ENCODE results near the gene KXD1.
A peak's percentile ranks its signal among the peaks of the same experiment; 100 is the strongest.
"Not testable (repeated sequence)": the region's sequence is repeated elsewhere in the genome, so short reads cannot be mapped to it uniquely, and the experiment has no call there.

Gene KXD1, protein sequence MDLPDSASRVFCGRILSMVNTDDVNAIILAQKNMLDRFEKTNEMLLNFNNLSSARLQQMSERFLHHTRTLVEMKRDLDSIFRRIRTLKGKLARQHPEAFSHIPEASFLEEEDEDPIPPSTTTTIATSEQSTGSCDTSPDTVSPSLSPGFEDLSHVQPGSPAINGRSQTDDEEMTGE

DNA sequence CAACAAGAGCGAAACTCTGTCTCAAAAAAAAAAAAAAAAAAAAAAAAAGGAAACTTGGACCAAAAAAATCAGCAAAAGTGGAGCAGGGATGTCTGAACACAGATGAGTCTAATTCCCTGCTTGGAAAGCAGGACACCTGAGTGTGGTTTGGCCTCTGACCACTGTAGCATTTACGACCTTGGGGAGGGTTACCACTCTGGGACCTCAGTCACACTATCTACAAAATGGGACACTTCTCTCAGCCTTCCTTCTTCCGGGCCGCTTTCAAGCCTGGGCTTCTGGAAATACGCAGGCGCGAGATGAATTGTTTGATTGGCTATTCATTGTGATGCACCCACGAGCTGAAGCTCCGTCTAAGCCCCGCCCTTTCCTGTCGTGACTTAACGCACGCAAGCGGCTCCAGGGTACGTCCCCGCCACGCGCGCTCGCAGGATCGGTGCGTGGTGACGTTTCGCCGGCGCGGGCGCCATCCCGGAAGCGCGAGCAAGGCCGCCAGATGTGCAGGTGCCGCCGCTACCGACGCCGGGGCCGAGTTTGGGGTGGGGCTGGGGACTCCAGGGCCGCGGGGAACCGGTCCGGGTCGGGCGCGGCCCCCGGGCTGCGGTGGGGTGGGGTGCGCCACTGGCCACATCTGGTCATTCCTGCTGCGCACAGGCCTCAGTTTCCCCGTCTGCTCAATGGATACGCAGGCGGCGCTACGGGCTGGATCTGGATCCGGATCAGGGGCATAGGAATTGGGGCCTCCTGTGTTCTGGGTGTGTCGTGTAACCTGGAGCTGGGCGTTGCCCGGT, at the start of gene KXD1:
Gene KXD1 (plus strand): TSS at position 460 of the 791 bp plus-strand sequence. CDS start 4,187 bp downstream, outside the sequence.
- peak; percentile 100 for DNase-seq

DNA sequence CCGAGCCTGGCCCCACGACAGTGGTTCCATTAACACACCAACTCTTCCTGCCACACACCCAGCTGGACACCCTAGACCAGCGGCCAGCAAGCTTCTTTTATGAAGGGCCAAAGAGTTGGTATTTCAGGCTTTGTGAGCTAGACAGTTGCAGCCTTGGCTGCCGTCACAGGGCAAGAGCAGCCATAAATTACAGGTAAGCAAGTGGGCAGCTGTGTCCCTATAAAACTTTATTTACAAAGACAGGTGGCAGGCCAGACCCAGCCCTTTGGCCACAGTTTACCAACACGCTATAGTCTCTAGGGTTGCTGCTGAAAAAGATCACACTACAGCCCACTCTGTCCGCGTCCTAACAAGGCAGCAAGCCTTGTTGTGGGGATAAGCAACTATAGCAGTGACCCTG, 49.1 kb upstream of the KXD1 start:
- no peak for DNase-seq

DNA sequence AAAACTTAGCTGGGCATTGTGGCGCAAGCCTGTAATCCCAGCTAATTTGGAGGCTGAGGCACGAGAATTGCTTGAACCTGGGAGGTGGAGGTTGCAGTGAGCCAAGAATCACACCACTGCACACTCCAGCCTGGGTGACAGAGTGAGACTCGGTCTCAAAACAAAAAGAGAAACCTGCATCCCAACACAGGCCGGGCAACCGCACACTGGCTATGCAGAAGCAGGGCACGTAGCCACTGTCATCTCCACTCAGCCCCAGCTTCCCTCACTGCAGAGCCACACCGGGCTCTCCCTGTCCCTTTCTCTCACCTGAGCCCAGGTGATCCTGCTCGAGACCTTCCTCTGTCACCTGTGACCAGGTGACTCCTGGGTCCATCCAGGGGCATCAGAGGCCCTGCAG, 47.5 kb upstream of the KXD1 start:
- DNase-seq: no peak

DNA sequence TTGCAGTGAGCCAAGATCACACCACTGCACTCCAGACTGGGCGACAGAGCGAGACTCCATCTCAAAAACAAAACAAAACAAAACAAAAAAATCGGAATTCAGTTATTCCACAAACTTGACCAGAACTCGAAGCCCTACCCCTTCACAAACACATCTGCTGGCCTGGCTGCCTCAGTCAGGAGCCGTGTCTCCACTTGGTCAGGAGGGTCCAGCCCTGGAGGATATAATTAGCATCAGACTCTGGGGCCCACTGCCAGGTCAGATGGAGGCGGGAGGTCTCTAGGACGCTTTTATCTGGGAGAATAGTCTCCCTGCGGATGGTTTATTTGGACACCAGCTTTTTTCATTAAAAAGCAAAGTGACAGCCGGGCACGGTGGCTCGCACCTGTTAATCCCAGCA, 43.8 kb upstream of the KXD1 start:
- DNase-seq: no peak

DNA sequence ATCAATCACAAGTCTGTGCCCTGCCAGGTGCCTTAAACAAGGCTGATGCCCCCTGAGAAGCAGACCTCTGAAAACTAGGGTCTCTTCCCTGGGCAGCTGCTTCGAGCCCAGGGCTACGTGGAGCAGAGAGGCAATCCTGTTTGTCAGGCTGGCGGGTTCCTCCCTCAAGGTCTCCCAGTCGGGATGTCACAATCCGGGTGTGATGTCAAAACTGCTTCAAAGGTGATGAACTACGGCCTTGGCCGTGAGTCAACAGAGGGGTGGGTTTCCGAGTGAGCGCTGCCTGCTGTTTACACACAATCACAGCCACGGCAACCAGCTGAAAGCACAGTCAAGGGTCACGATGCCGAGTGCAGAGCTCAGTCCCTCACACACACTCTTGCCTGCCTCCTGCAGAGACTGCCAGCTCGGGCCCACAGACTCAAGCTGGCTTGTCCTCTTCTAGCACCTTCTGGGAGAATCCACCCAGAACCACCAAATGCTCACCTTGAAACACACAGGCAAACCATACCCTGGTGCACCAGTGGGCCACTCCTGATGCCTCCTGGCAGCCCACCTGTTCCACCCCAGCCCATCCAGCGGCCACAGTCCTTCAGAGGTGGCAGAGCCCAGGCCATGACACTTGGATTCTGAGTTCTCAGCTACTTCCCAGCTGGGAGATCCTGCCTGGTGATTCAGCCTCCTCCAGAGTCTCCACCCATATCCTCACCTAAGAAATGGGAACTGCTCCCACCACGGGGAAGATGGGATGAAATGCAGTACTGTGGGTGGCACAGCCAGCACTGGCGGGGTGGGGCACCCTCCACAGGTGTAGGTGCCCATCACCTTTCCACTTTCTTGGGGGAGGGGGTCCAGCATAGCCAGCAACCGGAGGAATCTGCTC, 42.6 kb upstream of the KXD1 start:
- peak; percentile 87 for DNase-seq

DNA sequence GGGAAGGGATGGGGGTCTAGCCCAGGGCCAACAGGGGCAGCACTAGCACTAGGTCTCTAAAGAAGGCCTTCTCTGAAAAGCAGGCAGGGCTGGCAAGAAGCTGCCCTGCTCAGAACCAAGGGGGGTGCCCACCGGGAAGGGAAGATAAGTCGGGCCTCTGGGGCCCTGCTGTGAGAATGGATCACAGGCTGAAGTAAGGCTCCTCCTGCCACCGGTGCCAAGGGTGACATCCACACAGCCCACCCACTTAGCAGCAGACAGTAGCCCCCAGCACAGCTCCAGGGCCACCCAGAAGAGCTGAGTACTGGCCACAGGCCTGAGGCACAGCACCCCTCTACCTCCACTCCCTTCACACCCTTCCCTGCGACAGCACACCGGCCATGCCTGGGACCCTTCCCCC, 41.7 kb upstream of the KXD1 start:
- no peak for DNase-seq

DNA sequence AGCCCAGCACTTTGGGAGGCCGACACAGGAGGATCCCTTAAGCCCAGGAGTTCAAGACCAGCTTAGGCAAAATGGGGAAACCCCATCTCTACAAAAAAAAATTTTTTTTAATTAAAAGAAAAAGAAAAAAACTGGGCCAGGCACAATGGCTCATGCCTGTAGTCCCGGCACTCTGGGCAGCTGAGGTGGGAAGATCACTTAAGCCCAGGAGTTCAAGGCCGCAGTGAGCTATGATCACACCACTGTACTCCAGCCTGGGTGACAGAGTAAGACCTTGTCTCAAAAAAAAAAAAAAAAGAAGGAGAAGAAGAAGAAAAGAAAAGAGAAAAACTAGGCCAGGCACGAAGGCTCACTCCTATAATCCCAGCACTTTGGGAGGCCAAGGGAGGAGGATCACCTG, 40.1 kb upstream of the KXD1 start:
- no peak for DNase-seq

DNA sequence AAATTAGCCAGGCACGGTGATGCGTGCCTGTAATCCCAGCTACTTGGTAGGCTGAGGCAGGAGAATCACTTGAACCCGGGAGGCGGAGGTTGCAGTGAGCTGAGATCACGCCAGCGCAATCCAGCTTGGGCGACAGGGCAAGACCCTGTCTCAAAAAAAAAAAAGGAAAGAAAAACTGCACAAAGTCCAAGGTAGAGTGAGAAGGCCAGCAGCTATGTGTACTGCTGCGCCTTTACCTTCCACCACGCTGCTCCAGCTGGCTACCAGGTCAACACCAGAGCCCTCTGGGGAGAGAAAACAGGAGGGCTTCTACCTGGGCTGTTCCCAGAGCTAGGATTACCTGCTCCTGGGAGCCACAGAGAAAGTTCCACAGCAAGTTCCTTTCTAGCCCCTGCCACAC, 39.0 kb upstream of the KXD1 start:
- DNase-seq: no peak

DNA sequence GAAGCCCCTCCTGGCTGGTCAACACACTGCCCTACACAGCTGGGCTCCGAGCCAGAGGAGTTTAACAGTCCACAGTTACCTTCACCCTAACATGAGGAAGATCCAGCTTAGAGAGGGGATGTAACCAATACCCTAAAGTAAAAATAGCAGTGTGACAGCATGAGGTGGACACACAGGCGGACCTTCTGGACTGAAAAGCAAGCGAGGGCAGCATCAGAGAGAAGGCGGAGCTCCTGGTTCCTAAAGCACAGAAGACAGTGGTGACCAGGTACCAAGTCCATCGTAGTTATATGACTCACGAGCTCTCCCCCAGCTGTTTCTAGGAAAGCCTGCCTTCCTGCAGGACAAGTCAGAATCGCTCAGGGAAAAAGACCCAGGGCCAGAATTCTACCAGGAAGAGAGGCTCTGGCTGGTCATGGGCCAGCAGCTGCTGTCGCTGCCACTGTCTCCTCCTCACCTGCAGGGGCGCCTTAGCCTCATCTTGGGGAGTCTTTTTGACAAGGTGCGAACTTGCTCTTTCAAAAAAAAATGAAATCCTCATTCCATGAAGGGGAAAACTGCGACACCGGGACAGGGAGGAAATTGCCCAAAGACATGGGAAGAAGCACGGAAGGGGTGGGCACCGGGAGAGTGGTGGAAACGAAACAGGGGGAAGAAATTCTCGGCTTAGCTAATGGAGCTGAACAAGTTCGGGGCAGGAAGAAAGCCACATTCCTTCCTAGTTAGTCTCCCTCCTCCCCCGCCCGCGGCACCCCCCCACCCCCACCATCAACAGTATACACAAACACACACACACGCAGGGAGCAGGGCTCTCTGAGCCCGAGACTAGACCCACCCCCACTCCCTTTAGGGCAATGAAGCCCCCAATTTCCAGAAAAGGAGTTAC, 37.5 kb upstream of the KXD1 start:
- peak; percentile 50 for DNase-seq

DNA sequence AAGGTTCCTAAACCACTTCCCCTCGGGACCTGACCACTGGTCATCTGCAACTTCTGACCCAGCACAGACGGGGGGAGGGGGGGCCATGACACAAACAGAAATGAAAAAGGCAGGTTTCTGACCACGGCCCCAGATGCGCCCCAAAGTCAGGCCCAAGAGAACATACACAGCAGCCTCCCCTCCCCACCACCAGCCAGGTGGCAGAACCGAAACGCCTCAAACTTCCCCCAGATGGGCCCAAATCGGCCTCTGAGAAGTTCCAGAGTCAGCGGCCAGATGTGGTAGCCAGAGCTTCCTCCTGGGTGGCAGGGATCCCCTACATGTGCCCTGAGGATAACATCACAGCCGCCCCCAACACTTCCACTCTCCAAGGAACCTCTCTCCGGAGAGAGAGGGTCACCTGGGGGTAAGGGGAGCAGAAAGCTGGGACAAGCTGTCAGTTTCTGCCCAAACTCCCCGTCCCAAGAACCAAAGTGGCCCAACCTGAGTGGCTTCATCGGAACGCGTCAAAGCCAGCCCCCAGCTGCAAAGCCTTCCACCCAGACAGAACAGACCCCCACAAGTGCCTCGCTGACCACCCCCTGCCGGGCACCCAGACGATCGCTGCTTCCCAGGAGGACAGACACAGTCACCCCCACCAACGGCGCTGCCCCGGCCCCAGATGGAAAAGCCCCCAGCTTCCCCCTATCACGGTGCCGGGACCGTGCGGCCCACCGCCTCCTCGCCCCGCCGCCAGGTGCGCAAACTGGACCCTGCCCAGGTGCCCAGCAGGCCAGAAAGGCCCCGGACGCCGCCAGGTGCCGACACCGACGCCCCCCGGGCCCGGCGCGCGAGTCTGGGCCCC, 36.6 kb upstream of the KXD1 start:
- peak; percentile 51 for DNase-seq

DNA sequence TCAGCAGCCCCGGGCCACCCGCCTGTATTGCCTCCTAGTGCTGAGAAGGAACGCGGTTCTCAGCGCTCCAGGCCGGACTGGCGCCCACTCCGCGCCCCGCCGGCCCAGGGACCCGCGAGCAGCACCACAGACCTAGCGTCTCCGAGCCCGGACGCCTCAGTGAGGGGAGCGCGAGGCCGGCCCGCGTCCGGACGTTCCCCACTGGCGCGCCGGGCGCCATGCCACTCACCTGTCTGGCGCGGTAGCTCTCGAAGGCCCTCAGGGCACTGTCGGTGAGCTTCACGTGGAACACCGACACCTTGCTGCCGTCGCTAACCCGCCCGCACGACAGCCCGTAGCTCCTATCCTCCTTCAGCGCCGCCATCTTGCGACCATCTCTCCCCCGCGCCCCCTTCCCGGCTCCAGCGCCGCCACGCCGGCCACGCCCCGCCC, 36.0 kb upstream of the KXD1 start, which contains the start of gene ELL:
Gene ELL (minus strand): TSS at position 379 of the 432 bp plus-strand sequence. CDS start 15 bp downstream, at position 364.
- no peak for DNase-seq

DNA sequence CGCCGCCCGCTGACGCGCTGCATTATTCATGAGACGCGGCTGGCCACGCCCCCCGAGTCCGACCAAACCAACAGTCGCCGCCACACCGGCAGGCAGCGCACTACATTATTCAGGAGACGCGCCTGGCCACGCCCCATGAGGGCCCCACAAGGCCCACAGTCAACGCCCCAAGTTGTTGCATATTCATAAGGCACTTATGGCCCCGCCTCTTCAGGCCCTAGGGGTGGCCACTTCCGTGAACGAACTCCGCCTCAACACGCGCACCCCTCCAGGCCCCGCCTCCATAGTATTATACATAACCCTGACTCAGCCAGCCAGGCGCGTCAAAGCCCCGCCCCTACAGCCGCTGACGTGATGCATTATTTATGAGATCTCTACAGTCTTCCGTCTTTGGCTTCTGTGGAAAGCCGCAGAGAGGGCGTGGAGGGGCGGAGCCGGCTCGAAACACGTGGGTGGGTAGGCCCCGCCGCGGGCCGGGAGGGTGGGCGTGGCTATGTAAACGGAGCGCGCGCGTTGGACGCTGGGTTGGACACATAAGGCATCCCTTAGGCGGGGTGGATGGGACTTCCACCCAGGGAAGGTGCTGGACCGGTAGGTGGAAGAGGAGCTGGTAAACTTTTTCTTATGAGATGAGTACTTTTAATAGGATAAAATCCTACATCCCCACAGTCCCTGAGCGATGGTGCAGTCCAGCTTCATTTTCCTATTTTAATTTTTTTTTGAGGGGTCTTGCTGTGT, 35.4 kb upstream of the KXD1 start:
- DNase-seq: peak; percentile 100

DNA sequence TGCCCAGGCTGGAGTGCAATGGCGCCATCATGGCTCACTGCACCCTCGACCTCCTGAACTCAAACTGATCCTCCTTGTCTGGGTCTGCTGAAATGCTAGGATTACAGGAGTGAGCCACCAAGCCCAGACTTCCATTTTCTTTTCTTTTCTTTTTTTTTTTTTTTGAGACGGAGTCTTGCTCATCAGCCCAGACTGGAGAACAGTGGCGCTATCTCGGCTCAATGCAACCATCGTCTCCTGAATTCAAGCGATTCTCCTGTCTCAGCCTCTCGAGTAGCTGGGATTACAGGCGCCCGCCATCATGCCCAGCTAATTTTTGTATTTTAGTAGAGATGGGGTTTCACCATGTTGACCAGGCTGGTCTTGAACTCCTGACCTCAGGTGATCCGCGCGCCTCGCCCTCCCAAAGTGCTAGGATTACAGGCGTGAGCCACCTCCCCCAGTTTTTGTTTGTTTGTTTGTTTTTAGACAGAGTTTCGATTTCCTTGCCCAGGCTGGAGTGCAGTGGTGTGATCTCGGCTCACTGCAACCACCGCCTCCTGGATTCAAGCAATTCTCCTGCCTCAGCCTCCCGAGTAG, 34.7 kb upstream of the KXD1 start:
- not testable (repeated sequence) for DNase-seq

DNA sequence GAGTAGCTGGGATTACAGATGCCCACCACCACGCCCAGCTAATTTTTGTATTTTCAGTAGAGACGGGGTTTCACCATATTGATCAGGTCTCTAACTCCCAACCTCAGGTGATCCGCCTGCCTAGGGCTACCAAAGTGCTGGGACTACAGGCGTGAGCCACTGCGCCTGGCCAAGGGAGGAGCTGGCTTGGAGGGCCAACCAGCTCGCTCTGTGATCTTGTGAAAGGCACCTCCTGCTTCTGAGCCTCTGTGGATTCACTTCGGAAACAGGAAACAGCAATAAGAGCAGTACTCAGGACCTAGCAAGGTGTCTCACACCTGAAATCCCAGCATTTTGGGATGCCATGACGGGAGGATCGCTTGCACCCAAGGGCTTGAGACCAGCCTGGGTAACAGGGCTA, 33.8 kb upstream of the KXD1 start:
- no peak for DNase-seq

DNA sequence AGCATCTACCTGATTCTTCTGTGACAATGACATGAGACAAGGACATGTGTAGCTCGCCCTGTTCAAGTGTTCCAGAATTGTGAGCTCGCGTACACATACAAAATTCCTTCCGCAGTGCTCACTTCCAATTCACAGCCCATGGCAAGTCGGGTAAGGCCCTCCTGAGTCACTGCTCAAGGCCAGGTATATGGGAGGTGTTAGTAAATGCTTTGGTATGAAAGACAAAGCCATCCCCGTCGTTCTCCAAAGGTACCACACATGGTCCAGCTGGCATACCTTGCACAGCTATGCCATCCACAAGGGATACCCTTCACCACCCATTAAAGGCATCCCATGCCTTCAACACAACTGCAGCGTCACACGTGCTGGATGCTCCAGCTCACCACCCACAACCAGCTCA, 31.4 kb upstream of the KXD1 start:
- no peak for DNase-seq

DNA sequence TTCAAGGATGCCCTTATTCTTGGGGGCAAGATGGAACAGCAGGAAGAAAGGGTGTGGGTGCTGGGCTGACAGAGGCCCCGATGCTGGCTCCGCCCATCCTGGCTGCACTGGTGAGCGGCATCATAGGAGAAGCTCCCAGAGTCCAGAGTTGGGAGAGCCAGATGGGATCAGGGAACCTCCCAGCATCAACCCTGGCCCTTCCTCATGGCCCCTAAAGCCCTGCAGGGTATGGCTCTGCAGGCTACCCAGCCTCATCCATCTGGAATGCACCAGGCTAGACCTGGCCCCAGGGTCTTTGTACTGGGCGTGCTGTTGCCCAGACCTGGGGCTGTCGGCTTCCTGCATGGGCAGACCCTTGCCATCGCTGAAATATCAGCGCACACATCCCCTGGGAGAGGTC, 27.9 kb upstream of the KXD1 start:
- DNase-seq: no peak

DNA sequence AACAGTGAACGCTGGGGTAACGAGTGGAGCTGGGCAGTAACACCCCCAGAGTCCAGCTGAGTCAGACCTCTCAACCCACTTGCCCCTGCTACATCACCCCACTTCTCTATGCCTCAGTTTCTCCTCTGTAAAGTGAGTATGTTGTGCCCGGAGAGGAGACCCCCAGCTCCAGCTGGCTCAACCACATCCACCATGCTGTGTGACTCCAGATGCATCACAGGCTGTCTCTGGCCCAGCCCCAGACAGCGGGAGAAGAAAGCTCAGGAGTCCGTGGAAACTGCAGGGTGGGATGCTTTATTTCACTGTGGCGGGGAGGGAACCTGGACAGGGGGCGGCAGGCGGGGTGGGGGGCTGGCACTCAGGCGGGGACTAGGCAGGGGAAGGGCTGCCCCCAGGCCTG, 26.2 kb upstream of the KXD1 start:
- no peak for DNase-seq

DNA sequence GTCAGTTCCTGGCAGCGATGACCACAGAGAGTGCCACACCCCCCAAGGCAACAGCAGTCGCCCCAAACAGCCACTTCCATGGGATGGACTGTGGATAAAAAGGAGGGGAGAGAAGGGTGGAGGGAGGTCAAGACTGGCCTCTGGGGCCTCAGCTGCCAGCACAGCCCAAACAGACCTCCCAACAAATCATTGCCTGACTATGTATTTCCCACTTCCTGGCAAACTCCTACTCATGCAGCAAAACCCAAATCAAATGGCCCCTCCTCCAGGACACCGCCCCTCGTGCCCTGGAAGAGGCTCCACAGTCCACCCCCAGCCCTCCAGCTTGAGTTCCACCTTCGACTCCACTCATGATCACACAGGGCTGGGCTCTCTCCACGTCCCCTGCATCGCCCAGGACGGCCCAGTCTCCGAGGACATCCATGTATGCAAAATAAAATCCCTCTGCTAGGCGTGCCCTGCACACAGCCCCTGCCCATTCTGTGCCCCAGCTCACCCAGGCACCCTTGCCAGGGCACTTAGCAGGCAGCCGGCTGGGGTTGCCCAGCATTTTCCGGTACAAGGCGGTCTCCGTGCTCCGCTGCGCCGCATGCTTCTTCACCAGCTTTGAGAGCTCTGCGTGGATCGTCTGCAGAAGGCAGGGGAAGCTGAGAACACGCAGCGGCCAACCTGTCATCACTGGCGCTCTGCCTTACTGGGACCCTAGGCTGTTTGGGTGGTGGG, 25.3 kb upstream of the KXD1 start:
- DNase-seq: no peak

DNA sequence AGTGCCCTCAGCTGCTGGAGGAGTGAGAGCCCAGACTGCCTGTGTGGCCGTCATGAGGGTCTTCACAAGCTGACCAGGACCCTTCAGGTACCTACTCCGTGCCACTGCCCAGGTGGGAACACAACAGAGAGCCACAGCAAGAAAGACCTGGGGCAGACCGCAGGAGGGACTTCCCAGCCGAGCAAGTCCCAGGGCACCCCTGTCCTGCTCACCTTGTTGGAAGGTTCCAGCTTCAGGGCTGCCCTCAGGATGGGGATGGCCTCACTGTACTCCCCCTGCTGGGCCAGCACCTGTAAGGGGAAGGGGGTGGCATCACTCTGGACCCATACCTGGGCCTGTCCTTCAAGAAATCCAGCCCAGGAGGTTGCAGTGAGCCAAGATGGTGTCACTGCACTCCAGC, 24.6 kb upstream of the KXD1 start:
- no peak for DNase-seq

DNA sequence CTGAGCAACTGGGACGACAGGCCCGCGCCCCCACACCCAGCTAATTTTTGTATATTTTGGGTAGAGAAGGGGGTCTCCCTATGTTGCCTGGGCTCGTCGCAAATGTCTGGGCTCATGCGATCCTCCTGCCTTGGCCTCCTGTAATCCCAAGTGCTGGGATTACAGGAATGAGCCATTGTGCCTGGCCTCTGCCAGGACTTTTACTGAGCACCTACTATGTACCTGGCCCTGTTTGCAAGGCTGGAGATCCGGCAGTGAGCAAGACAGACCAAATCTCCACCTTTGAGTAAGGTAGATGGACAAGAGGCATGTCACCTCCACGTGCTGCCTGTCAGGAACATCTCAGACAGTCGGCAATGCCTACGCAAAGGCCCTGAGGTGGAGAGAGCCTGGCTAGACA, 21.2 kb upstream of the KXD1 start:
- no peak for DNase-seq

Measured in inflammatory macrophage treated with lipopolysaccharide for 4 hours (primary cell).